MCF 10A (cell line): Measurements from ENCODE around the gene CENATAC. TPM values are rescaled to one million over a fixed set of nuclear protein-coding genes. Genes with fewer than 3 reads are reported as not detected.
A peak's percentile ranks its signal among the peaks of the same experiment; 100 is the strongest.
"Not testable (repeated sequence)": the region's sequence is repeated elsewhere in the genome, so short reads cannot be mapped to it uniquely, and the experiment has no call there.

Experiments
- BruUV-seq: library from RNA; stranded (reverse); fragments of 400-500 nt; replicated peaks from 2 replicates; lab custom pipeline; 2021; lab: Mats Ljungman, UMichigan
- CTCF ChIA-PET: fragments of 300-600 bp; sonication (Branson Sonifier 250); formaldehyde crosslinking; extraction: SDS; loops from one replicate; lab custom pipeline; 2021; ENCODE audit warnings: antibody characterized with exemption, inconsistent platforms; lab: Yijun Ruan, JAX
- POLR2A ChIA-PET: fragments of 300-600, 350-650 bp; sonication (Branson Sonifier 250); formaldehyde crosslinking; extraction: SDS; loops from one replicate; lab custom pipeline; 2020; ENCODE audit warnings: antibody characterized with exemption, inconsistent platforms; lab: Yijun Ruan, JAX
- DNase-seq: peaks from one replicate; pipeline ENCODE4 v3.0.0-alpha.2; 2018; ENCODE audit not compliant: unreplicated experiment
- H3K27ac Mint-ChIP-seq: one replicate; pipeline ENCODE4 v1.8.0; 2022; ENCODE audit warnings: mild to moderate bottlenecking, low read depth, mixed read lengths; ENCODE audit not compliant: unreplicated experiment
- H3K27me3 Mint-ChIP-seq: one replicate; pipeline ENCODE4 v1.8.0; 2022; ENCODE audit warnings: mixed read lengths; ENCODE audit not compliant: insufficient read depth, unreplicated experiment
- H3K36me3 Mint-ChIP-seq: one replicate; pipeline ENCODE4 v1.8.0; 2022; ENCODE audit warnings: mild to moderate bottlenecking, moderate library complexity, mixed read lengths; ENCODE audit not compliant: insufficient read depth, unreplicated experiment
- H3K4me1 Mint-ChIP-seq: one replicate; pipeline ENCODE4 v1.8.0; 2022; ENCODE audit warnings: mixed read lengths; ENCODE audit not compliant: insufficient read depth, unreplicated experiment
- H3K4me3 Mint-ChIP-seq: one replicate; pipeline ENCODE4 v1.8.0; 2022; ENCODE audit warnings: mild to moderate bottlenecking, moderate library complexity, mixed read lengths; ENCODE audit not compliant: unreplicated experiment
- H3K9me3 Mint-ChIP-seq: one replicate; pipeline ENCODE4 v1.8.0; 2022; ENCODE audit warnings: mixed read lengths; ENCODE audit not compliant: unreplicated experiment
- intact Hi-C: fragments of 100-400 bp; cut with micrococcal nuclease; formaldehyde crosslinking; loops from 2 replicates; pipeline ENCODE4 v1.14.1; 2022
- total RNA-seq: library from RNA; stranded (reverse); gene quantifications from 2 replicates; pipeline ENCODE4 v1.2.3, GENCODE V29; 2022
- TF ChIP-seq, protein P1 (sequence below): fragments of 200-600 bp; IDR thresholded peaks from one replicate; pipeline ENCODE4 v1.8.0; 2022; ENCODE audit warnings: antibody characterized with exemption, mild to moderate bottlenecking; ENCODE audit not compliant: unreplicated experiment

The CENATAC gene
- total RNA-seq, 1 experiment from 2014 or later: 49.0 TPM

DNA sequence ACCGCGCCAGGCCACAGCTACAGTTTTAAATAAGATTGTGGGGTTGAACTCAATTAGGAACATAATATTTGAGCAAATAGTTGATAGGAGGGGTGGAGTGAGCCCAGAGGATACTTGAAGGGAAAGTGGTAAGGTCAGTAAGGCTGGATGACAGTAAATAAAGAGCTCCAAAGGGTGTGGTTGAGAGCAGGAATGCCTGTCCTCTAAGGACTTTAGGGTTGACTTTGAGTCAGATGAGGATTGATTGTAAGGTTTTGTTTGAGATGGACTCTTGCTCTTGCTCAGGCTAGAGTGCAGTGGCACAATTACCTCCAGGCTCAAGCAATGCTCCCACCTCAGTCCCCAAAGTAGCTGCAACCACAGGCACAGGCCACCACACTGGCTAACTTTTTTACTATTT is 24.0 kb upstream of the CENATAC start:
- no peaks in the 10 kb centered on the region for H3K9me3 Mint-ChIP-seq
- ChIA-PET CTCF (interaction anchor here (0.7 kb wide), 1 partner anchor 184 kb away, joined by 3 read pairs; no protein-coding TSS in a partner anchor), POLR2A (interaction anchor here (0.8 kb wide), 1 partner anchor 43 kb away, joined by 3 read pairs; no protein-coding TSS in a partner anchor)
- TF ChIP-seq, protein P1, sequence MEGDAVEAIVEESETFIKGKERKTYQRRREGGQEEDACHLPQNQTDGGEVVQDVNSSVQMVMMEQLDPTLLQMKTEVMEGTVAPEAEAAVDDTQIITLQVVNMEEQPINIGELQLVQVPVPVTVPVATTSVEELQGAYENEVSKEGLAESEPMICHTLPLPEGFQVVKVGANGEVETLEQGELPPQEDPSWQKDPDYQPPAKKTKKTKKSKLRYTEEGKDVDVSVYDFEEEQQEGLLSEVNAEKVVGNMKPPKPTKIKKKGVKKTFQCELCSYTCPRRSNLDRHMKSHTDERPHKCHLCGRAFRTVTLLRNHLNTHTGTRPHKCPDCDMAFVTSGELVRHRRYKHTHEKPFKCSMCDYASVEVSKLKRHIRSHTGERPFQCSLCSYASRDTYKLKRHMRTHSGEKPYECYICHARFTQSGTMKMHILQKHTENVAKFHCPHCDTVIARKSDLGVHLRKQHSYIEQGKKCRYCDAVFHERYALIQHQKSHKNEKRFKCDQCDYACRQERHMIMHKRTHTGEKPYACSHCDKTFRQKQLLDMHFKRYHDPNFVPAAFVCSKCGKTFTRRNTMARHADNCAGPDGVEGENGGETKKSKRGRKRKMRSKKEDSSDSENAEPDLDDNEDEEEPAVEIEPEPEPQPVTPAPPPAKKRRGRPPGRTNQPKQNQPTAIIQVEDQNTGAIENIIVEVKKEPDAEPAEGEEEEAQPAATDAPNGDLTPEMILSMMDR: no peak
- no peak for DNase-seq
- no peaks in the 10 kb centered on the region for H3K36me3 Mint-ChIP-seq
- no peak overlapping the region for H3K27ac Mint-ChIP-seq
- H3K4me1 Mint-ChIP-seq: peaks cover 6% of the 10 kb centered on the region
- intact Hi-C loops: no loop called here
- H3K4me3 Mint-ChIP-seq: no peak overlapping the region
- H3K27me3 Mint-ChIP-seq: peaks cover 12% of the 10 kb centered on the region
- no TSS peak for BruUV-seq

DNA sequence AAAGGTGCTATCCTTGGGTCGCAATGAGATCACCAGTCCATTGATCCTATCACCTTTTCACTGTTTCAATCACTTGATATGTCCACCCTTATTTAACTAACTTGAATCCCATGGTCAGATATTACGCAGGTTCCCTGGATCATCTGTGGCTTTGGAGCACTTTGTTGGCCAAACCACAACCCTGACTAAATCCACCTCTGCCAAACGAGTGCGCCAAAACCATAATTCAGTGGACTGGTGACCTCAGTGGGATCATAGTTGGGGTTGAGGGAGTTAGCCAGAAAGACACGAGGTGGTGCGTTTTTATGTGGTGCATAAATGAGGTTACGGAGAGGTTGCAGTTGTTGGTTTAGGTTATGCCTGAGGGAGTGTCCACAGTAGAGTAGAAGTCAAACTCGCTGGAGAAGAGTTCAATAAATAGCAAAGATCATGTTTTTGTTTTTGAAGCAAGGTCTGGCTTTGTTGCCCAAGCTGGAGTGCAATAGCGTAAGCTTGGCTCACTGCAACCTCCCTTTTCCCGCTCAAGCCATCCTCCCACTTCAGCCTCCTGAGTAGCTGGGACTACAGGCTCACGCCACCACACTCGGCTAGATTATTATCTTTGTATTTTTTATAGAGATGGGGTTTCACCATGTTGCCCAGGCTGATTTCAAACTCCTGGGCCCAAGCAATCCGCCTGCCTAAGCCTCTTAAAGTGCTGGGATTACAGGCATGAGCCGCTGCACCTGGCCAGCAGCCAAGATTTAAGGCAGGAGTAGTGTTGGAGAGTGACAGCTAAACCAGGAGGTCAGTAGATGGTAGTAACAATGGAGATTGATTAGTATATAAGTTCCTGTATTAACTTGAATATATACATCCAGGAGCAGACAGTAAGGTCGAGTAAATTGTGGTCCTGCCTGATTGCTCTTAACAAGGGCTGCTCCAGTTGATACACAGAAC is 21.9 kb upstream of the CENATAC start:
- no TSS peak for BruUV-seq
- no peak overlapping the region for H3K27ac Mint-ChIP-seq
- DNase-seq: peak; percentile 28
- no peaks in the 10 kb centered on the region for H3K4me1 Mint-ChIP-seq
- no peaks in the 10 kb centered on the region for H3K9me3 Mint-ChIP-seq
- H3K4me3 Mint-ChIP-seq: no peak overlapping the region
- H3K36me3 Mint-ChIP-seq: no peaks in the 10 kb centered on the region
- POLR2A ChIA-PET: no interaction called here
- CTCF ChIA-PET: interaction anchor here (0.6 kb wide), 1 partner anchor 196 kb away, joined by 3 read pairs; no protein-coding TSS in a partner anchor
- intact Hi-C loops: no loop called here
- peaks cover 12% of the 10 kb centered on the region for H3K27me3 Mint-ChIP-seq
- TF ChIP-seq, protein P1: no peak

DNA sequence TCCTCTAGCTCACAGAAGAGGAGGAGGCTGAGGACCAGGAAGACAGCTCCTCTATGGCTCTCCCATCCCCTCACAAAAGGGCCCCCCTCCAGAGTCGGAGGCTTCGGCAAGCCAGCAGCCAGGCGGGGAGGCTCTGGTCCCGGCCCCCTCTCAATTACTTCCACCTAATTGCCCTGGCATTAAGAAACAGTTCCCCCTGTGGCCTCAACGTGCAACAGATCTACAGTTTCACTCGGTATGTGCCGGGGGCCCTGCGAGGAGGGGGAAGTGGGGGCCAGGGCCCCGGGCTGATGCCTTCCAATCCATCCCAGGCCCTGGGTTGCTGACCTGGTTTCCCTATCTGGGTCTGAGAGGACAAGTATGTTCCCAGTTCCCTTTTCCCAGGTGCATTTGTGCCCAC is 18.5 kb upstream of the CENATAC start:
- ChIA-PET POLR2A (no interaction called here), CTCF (no interaction called here)
- Mint-ChIP-seq H3K27me3 (peaks cover 11% of the 10 kb centered on the region), H3K4me1 (no peaks in the 10 kb centered on the region), H3K4me3 (no peak overlapping the region), H3K27ac (no peak overlapping the region), H3K36me3 (no peaks in the 10 kb centered on the region), H3K9me3 (no peaks in the 10 kb centered on the region)
- no TSS peak for BruUV-seq
- TF ChIP-seq, protein P1: no peak
- intact Hi-C loops: no loop called here
- DNase-seq: no peak

DNA sequence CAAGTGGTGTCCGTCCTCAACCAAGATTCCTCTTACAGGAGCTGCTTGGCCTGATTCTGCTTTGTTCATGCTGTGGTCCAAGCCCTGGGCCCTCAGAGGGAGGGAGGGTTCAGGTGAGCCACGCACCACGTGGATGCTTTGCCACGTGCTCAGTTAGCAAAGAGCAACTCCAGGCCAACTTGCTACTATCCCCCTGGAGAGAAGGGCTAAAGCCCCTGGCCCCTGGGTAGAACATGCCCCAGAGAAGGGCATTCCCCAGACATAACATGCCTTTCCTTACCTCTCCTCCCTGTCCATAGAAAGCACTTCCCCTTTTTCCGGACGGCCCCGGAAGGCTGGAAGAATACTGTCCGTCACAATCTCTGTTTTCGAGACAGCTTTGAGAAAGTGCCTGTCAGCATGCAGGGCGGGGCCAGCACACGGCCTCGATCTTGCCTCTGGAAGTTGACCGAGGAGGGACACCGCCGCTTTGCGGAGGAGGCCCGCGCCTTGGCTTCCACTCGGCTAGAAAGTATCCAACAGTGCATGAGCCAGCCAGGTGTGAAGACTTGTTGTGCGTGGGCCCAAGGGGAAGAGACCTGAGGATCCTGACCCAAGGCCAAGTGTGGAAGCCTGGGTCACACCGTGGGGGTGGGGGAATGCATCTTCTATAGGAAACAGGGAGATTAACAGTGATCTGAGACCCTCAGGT is 17.6 kb upstream of the CENATAC start:
- TF ChIP-seq, protein P1: no peak
- no peak overlapping the region for H3K27ac Mint-ChIP-seq
- DNase-seq: no peak
- no peaks in the 10 kb centered on the region for H3K4me1 Mint-ChIP-seq
- H3K9me3 Mint-ChIP-seq: no peaks in the 10 kb centered on the region
- H3K4me3 Mint-ChIP-seq: no peak overlapping the region
- POLR2A ChIA-PET: no interaction called here
- H3K27me3 Mint-ChIP-seq: peaks cover 2% of the 10 kb centered on the region
- intact Hi-C loops: no loop called here
- no TSS peak for BruUV-seq
- no peaks in the 10 kb centered on the region for H3K36me3 Mint-ChIP-seq
- CTCF ChIA-PET: no interaction called here

DNA sequence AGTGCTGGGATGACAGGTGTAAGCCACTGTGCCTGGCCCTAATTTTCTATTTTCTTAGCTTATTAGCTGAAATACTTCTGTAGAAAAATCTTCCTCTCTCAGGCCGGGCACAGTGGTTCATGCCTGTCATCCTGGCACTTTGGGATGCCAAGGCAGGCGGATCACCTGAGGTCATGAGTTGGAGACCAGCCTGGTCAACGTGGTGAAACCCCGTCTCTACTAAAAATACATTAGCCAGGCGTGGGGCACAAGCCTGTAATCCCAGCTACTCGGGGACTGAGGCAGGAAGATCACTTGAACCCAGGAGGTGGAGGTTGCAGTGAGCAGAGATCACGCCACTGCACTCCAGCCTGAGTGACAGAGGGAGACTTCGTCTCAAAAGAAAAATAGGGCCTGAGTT is 13.6 kb upstream of the CENATAC start:
- CTCF ChIA-PET: interaction anchor here (0.6 kb wide), 1 partner anchor 343 kb away, joined by 3 read pairs; no protein-coding TSS in a partner anchor
- BruUV-seq, DNase-seq, H3K36me3 Mint-ChIP-seq, H3K27ac Mint-ChIP-seq, H3K27me3 Mint-ChIP-seq, H3K4me3 Mint-ChIP-seq, POLR2A ChIA-PET, H3K9me3 Mint-ChIP-seq, intact Hi-C loops: not testable (repeated sequence)
- H3K4me1 Mint-ChIP-seq: peaks cover 11% of the 10 kb centered on the region
